Activated CD4-positive, alpha-beta T cell treated with anti-CD3 and anti-CD28 coated beads, Interleukin-2, Interleukin-4, amounts not matched to agents 100 ng/mL and 50 ng/mL, durations not matched to agents 16 hours and 8 hours (primary cell): Measurements from ENCODE around the gene ZNF468.
"Not testable (repeated sequence)": the region's sequence is repeated elsewhere in the genome, so short reads cannot be mapped to it uniquely, and the experiment has no call there.

ENCODE experiments used
- DNase-seq: peaks from one replicate; pipeline ENCODE4 v3.0.0-alpha.2; 2020; ENCODE audit warnings: low spot score

ZNF468 gene

DNA sequence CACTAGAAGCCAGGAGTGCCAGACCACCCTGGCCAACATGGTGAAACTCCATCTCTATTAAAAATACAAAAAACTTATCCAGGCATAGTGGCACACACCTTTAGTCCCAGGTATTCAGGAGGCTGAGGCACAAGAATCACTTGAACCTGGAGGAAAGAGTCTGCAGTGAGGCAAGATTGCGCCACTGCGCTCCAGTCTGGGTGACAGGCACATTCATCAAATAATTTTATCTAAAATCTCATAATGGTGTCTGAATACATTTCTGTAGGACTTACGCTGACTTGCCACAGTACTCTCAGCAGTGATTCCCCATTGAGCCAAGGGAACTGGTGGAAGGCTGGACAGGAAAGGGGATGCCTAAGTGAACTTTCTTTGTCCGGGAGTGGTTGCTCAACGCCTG, 31.7 kb downstream of the ZNF468 start:
- no peak for DNase-seq

DNA sequence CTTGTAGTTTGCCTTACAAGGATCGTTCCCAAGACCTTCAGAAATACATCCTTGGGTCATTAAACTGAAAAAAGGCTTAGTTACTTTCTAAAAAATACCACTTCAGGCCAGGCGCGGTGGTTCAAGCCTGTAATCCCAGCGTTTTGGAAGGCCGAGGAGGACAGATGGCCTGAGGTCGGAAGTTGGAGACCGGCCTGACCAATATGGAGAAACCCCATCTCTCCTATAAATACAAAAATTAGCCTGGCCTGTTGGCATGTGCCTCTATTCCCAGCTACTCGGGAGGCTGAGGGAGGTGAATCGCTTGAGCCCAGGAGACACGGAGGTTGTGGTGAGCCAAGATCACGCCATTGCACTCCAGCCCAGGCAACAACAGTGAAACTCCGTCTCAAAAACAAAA, 33.7 kb downstream of the ZNF468 start:
- no peak for DNase-seq

DNA sequence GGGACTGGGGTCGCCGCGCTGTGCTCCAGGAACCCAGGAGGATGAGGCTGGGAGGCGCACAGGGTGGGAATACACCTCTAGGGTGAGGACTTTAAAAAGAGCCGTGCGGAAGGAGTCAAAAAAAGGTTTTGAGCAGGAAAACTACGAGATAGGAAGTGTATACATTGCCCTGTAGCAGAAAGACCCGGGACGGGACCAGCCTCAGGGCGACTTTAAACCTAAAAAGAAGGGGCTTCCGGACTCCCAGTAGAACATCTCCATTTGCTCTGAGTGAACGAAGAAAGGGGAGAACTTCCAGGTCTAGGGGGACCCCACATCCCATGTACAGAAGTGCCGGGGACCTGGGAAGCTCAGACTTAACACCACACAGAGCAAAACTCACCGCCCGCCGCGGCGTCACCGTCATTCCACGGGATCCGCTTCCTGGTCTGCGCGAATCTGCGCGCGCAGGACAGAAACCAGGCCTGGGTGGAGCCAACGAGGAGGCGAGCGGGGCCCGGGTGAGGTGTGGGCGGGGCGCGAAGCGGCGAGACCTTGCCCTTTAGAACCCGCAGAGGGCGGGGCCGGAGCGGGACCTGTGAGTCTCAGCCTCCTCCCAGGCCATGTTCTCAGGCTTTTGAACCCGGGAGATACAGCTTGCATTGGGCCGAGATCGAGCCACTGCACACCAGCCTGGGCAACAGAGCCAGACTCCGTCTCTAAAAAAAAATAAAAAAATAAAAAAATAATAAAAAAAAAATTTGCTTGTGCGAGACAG, 36.0 kb downstream of the ZNF468 start, which contains the start of gene ZNF28:
ZNF28 (minus strand) TSS at position 430 of the 757 bp plus-strand sequence. CDS start 3,675 bp downstream, outside the sequence.
- peak; percentile 54 for DNase-seq

DNA sequence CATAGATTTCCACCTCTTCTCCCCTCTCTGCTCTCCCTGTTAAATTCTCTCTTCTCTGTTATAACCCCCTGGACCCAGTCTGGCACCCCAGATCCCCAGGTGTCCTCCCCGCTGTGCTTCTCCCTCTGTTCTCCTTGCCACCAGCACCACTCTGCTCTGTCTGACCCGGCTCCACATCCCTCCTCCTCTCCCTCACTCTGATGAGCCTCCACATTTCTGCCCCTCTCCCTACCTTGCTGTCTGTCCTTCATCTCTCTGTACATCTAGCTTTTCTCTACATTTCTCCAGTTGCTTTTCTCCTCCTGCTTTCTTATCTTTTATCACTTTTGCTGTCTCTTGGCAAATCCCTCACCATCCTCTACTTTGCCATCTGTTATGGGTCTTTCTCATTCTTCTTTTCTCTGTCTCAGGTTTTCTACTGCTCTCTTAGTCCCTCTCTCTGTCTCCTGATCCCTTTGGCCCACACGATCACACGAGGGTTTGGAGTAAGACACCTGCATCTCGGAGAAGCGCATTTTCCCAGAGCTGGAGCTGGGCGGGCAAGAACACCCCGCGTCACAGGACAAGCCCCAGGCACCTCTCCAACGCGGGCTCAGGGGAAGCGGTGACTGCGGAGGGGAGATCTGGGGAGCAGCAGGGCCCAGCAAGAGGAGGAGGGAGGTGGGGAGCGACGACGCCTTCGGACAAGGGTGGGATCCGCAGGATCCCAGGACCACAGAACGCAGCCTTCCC, 36.8 kb downstream of the ZNF468 start:
- not testable (repeated sequence) for DNase-seq

DNA sequence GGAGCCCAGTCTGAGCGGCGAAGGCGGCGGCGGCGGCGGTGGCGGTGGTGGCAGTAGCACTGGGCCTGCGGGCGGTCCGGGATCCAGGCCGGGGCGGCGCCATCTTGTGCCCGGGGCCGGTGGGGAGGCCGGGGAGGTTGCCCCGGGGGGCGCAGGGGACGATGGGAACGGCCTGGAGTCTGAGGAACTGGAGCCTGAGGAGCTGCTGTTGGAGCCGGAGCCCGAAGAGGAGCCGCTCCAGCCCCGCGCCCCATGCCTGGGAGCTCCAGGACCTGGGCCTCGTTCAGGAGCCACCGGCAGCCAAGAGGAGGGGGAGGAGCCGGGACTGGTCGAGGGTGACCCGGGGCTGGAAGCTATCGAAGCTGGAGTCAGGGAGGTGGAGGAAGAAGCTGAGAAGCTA, 47.6 kb downstream of the ZNF468 start:
- DNase-seq, result no peak

DNA sequence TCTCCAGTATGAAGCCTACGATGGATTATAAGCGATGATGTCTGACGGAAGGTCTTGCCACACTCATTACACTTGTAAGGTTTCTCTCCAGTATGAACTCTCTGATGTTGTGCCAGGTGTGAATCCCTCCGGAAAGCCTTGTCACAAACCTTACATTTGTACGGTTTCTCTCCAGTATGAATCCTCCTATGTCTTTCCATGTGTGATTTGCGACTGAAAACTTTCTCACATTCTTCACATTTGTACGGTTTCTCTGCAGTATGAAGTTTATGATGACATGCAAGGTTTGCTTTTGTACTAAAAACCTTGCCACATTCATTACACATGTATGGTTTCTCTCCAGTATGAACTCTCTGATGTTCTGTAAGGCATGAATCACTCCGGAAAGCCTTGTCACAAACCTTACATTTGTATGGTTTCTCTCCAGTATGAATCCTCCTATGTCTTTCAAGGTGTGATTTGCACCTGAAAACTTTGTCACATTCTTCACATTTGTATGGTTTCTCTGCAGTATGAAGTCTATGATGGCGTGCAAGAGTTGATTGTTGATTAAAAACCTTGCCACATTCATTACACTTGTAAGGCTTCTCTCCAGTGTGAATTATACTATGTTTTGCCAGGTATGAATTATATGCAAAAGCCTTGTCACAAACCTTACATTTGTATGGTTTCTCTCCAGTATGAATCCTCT, 57.3 kb downstream of the ZNF468 start:
- not testable (repeated sequence) for DNase-seq

DNA sequence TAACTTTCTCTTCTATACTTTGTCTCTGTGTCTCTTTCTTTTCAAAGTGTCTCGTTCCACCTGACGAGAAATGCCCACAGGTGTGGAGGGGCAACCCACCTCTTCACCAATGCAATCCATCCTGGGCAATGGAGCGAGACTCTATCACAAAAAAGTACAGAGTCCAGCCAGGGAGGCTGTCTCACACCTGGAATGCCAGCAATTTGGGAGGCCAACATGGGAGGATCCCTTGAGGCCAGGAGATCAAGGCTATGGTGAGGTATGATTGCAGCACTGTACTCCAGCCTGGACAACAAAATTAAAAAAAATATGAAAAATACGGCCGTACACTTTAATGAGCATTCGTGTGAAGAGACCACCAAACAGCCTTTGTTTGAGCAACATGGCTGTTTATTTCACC, 68.0 kb downstream of the ZNF468 start:
- no peak for DNase-seq
